Measurements from ENCODE around the gene C2CD5.

GRCh38 chr12:22467190-22467589 lies 77.2 kb downstream of the C2CD5 start:
- no peak for TF ChIP-seq POLR2A (IDR thresholded peaks at IDR 0.05)
- no peak for TF ChIP-seq CTCF (IDR thresholded peaks at IDR 0.05)
- TF ChIP-seq POLR2AphosphoS5 (IDR thresholded peaks at IDR 0.05) = no peak
- TF ChIP-seq EP300 (IDR thresholded peaks at IDR 0.05) = no peak
